CD4-positive, alpha-beta memory T cell (primary cell): ENCODE measurements around the gene AKAP7. TPM values are rescaled to one million over a fixed set of nuclear protein-coding genes. Genes with fewer than 3 reads are reported as not detected.

Experiments used
- CTCF ChIA-PET: fragments of 350-600 bp; sonication (Branson Sonifier 250); formaldehyde crosslinking; loops from one replicate; lab custom pipeline; 2021; ENCODE audit warnings: inconsistent platforms; ENCODE audit not compliant: partially characterized antibody; lab: Charles Lee
- POLR2A ChIA-PET: fragments of 350-600 bp; sonication (Branson Sonifier 250); formaldehyde crosslinking; loops from one replicate; lab custom pipeline; 2021; ENCODE audit not compliant: partially characterized antibody; lab: Charles Lee
- DNase-seq, 5 donors: peaks; one replicate each; pipeline versions ENCODE4 v3.0.0 to v3.0.0-alpha.2; 2020 to 2022; ENCODE audit warnings: mixed read lengths in 1 of 5
- H3K27ac ChIP-seq: one replicate; pipeline ENCODE4 v1.7.0; 2013; ENCODE audit warnings: low read depth, low read length
- H3K27me3 ChIP-seq: 2 replicates; pipeline ENCODE4 v1.7.0; 2013; ENCODE audit warnings: mild to moderate bottlenecking, low read length, moderate library complexity; ENCODE audit not compliant: insufficient read depth
- H3K36me3 ChIP-seq: 2 replicates; pipeline ENCODE4 v1.7.0; 2013; ENCODE audit warnings: mild to moderate bottlenecking, low read length, moderate library complexity; ENCODE audit not compliant: insufficient read depth
- H3K4me1 ChIP-seq: 2 replicates; pipeline ENCODE4 v1.7.0; 2013; ENCODE audit warnings: mild to moderate bottlenecking, low read length, moderate library complexity; ENCODE audit not compliant: insufficient read depth
- H3K4me3 ChIP-seq, 2 donors: one replicate each; pipeline ENCODE4 v1.7.0; 2013; ENCODE audit warnings: low read length in 2 of 2, mild to moderate bottlenecking in 1 of 2
- H3K9me3 ChIP-seq, 2 donors: one replicate each; pipeline ENCODE4 v1.7.0; 2013; ENCODE audit warnings: low read length in 2 of 2, control low read depth in 1 of 2; ENCODE audit not compliant: control insufficient read depth in 1 of 2
- H3K27ac Mint-ChIP-seq, 7 donors: one replicate each; pipeline ENCODE4 v1.8.0; 2020 to 2021; ENCODE audit warnings: mixed read lengths in 7 of 7, mild to moderate bottlenecking in 6 of 7, inconsistent platforms in 3 of 7, moderate library complexity in 3 of 7
- H3K27me3 Mint-ChIP-seq, 2 donors: one replicate each; pipeline ENCODE4 v1.8.0; 2020 to 2021; ENCODE audit warnings: mixed read lengths in 2 of 2
- H3K36me3 Mint-ChIP-seq, 2 donors: one replicate each; pipeline ENCODE4 v1.8.0; 2020 to 2021; ENCODE audit warnings: mixed read lengths in 2 of 2, inconsistent platforms in 1 of 2, mild to moderate bottlenecking in 1 of 2
- H3K4me1 Mint-ChIP-seq, 4 donors: one replicate each; pipeline ENCODE4 v1.8.0; 2020 to 2021; ENCODE audit warnings: mixed read lengths in 4 of 4, mild to moderate bottlenecking in 1 of 4
- H3K4me3 Mint-ChIP-seq, 8 donors: one replicate each; pipeline ENCODE4 v1.8.0; 2020 to 2021; ENCODE audit warnings: mixed read lengths in 8 of 8, mild to moderate bottlenecking in 7 of 8, moderate library complexity in 6 of 8, inconsistent platforms in 3 of 8
- H3K9me3 Mint-ChIP-seq, 8 donors: one replicate each; pipeline ENCODE4 v1.8.0; 2020 to 2021; ENCODE audit warnings: mixed read lengths in 8 of 8, mild to moderate bottlenecking in 5 of 8, inconsistent platforms in 3 of 8, moderate library complexity in 1 of 8
- intact Hi-C: fragments of 100-400 bp; cut with micrococcal nuclease; formaldehyde crosslinking; loops from one replicate; pipeline ENCODE4 v1.15.1; 2023
- polyA plus RNA-seq, 2 donors: library from polyadenylated mRNA; unstranded; fragments of 300-500 nt; fragmentation: Illumina TruSeq; gene quantifications; one replicate each; pipeline ENCODE4 v1.2.3, GENCODE V29; 2021
- total RNA-seq, 2 experiments: library from RNA; stranded (reverse); gene quantifications; one replicate each; pipeline ENCODE4 v1.2.3, GENCODE V29; 2021

The AKAP7 gene
- total and polyA plus RNA-seq, 4 experiments from 2014 or later, result 14.5 to 19.0 (median 15.8) TPM

DNA sequence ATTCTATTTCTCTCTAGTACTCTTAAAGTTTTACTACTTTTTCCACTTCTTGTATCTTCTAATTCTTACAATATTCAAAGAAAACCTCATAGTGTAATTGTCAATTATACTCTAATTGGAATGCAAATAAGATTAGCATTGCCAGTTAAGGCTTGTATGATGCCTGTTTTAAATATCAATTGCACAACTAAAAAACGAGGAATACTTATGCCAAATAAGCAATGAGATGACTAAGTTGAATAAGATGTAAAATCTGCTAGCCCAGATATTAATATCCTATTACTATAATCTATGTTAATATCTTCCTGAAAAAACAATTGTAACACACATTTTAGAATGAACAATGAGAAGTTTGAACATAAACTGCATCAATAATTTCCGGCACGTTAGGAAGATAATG lies 13.3 kb upstream of the AKAP7 start:
- peaks cover 3 to 9% of the 10 kb centered on the region in 2 donors for H3K27me3 Mint-ChIP-seq
- H3K27me3 ChIP-seq, result no peaks in the 10 kb centered on the region
- ChIA-PET POLR2A (no interaction called here), CTCF (interaction anchor here (1.3 to 14.8 kb wide), 3 partner anchors 61 to 411 kb away, joined by 3 to 213 read pairs (median 5); no protein-coding TSS in a partner anchor)
- no peaks in the 10 kb centered on the region for H3K36me3 Mint-ChIP-seq
- no peaks in the 10 kb centered on the region for H3K4me1 ChIP-seq
- H3K4me3 ChIP-seq, result no peak overlapping the region
- no peaks in the 10 kb centered on the region for H3K9me3 Mint-ChIP-seq
- no peaks in the 10 kb centered on the region for H3K9me3 ChIP-seq
- H3K27ac ChIP-seq, result no peak overlapping the region
- no peak overlapping the region for H3K27ac Mint-ChIP-seq
- H3K4me1 Mint-ChIP-seq, result no peaks in the 10 kb centered on the region
- intact Hi-C loops, result no loop called here
- H3K4me3 Mint-ChIP-seq, result no peak overlapping the region
- DNase-seq, result no peak
- H3K36me3 ChIP-seq, result no peaks in the 10 kb centered on the region

DNA sequence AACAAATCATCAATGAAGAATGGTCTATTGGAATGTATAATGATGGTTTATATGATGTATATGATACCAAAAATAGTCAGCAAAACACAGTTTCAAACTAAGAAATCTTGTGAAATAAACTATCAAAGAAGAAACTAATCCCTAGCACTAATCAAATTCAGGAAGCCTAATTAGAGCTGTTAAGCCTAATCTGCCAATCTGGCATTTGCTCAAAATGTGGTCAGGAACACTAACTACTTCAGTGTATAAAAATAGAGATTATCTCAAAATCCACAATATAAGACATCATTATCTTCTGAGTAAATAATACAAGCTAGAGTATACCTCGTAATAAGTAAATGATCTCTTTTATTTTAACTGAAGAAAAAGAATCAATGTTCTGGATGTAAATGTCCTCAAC lies 12.8 kb upstream of the AKAP7 start:
- intact Hi-C loops, result no loop called here
- POLR2A ChIA-PET, result no interaction called here

GRCh38 chr6:131124336-131125071 lies 10.8 kb upstream of the AKAP7 start:
- H3K4me3 Mint-ChIP-seq, result no peak overlapping the region
- Histone ChIP-seq H3K4me3 (no peak overlapping the region), H3K27ac (no peak overlapping the region), H3K36me3 (no peaks in the 10 kb centered on the region), H3K4me1 (no peaks in the 10 kb centered on the region), H3K9me3 (no peaks in the 10 kb centered on the region), H3K27me3 (no peaks in the 10 kb centered on the region)
- intact Hi-C loops, result no loop called here
- no peaks in the 10 kb centered on the region for H3K4me1 Mint-ChIP-seq
- H3K27me3 Mint-ChIP-seq, result peaks cover 6 to 12% of the 10 kb centered on the region in 2 donors
- no peak for DNase-seq
- H3K9me3 Mint-ChIP-seq, result no peaks in the 10 kb centered on the region
- no peaks in the 10 kb centered on the region for H3K36me3 Mint-ChIP-seq
- CTCF ChIA-PET, result no interaction called here
- POLR2A ChIA-PET, result no interaction called here
- H3K27ac Mint-ChIP-seq, result no peak overlapping the region

More for the DNA sequence above, 12.8 kb upstream of the AKAP7 start:
- Mint-ChIP-seq H3K36me3 (no peaks in the 10 kb centered on the region), H3K27me3 (peaks cover 3 to 9% of the 10 kb centered on the region in 2 donors), H3K4me3 (no peak overlapping the region), H3K9me3 (no peaks in the 10 kb centered on the region), H3K27ac (no peak overlapping the region), H3K4me1 (no peaks in the 10 kb centered on the region)
- no peaks in the 10 kb centered on the region for H3K36me3 ChIP-seq
- DNase-seq, result no peak
- no peaks in the 10 kb centered on the region for H3K4me1 ChIP-seq
- no peak overlapping the region for H3K27ac ChIP-seq
- no peak overlapping the region for H3K4me3 ChIP-seq
- no peaks in the 10 kb centered on the region for H3K9me3 ChIP-seq
- H3K27me3 ChIP-seq, result no peaks in the 10 kb centered on the region
- CTCF ChIA-PET, result interaction anchor here (0.8 to 14.8 kb wide), 3 partner anchors 60 to 506 kb away, joined by 3 to 213 read pairs (median 3); no protein-coding TSS in a partner anchor

DNA sequence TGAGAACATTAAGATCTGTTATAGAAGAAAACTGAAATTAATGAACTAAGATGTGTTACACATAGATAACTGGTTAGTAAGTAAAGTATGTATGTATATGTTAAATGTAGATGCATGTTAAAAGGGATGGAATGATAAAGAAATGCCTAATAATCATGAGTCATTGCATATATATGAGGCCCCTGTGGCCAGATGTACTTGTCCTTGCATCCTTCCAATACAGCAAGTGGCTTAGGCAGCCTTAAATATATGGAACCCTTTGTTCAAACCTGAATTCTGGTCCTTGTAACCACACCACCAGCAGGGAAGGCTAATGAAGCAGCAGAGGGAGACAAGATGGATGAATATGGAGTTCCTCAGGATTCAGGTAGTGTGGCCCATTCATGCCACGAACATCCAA lies 9.8 kb upstream of the AKAP7 start:
- intact Hi-C loops, result no loop called here
- ChIA-PET POLR2A (no interaction called here), CTCF (no interaction called here)
- H3K4me1 ChIP-seq, result no peaks in the 10 kb centered on the region
- no peaks in the 10 kb centered on the region for H3K4me1 Mint-ChIP-seq
- no peaks in the 10 kb centered on the region for H3K36me3 ChIP-seq
- no peaks in the 10 kb centered on the region for H3K36me3 Mint-ChIP-seq
- peaks cover 6 to 12% of the 10 kb centered on the region in 2 donors for H3K27me3 Mint-ChIP-seq
- H3K9me3 ChIP-seq, result no peaks in the 10 kb centered on the region
- H3K9me3 Mint-ChIP-seq, result no peaks in the 10 kb centered on the region
- no peak overlapping the region for H3K27ac ChIP-seq
- H3K27me3 ChIP-seq, result no peaks in the 10 kb centered on the region
- no peak overlapping the region for H3K4me3 Mint-ChIP-seq
- no peak overlapping the region for H3K27ac Mint-ChIP-seq
- DNase-seq, result no peak
- no peak overlapping the region for H3K4me3 ChIP-seq

- H3K9me3 Mint-ChIP-seq, result no peaks in the 10 kb centered on the region
- peaks cover 0 to under 1% of the 10 kb centered on the region in 2 donors for H3K36me3 Mint-ChIP-seq
- ChIA-PET POLR2A (interaction anchor here (0.5 kb wide), 1 partner anchor 226 kb away, joined by 3 read pairs; no protein-coding TSS in a partner anchor), CTCF (interaction anchor here (0.7 to 1.9 kb wide), 3 partner anchors 10 to 245 kb away, joined by 3 to 4 read pairs (median 3); no protein-coding TSS in a partner anchor)
- H3K4me3 Mint-ChIP-seq, result no peak overlapping the region
- H3K27ac Mint-ChIP-seq, result no peak overlapping the region
- Histone ChIP-seq H3K9me3 (no peaks in the 10 kb centered on the region), H3K27ac (no peak overlapping the region), H3K36me3 (no peaks in the 10 kb centered on the region), H3K4me3 (no peak overlapping the region), H3K4me1 (peaks cover 7% of the 10 kb centered on the region), H3K27me3 (no peaks in the 10 kb centered on the region)
- DNase-seq, result no peak
- intact Hi-C loops, result no loop called here
- H3K4me1 Mint-ChIP-seq, result peaks cover under 1 to 4% (median 3%) of the 10 kb centered on the region in 4 donors
- H3K27me3 Mint-ChIP-seq, result peaks cover 5 to 7% of the 10 kb centered on the region in 2 donors
Observed at GRCh38 chr6:131129689-131130553, 5.3 kb upstream of the AKAP7 start.

DNA sequence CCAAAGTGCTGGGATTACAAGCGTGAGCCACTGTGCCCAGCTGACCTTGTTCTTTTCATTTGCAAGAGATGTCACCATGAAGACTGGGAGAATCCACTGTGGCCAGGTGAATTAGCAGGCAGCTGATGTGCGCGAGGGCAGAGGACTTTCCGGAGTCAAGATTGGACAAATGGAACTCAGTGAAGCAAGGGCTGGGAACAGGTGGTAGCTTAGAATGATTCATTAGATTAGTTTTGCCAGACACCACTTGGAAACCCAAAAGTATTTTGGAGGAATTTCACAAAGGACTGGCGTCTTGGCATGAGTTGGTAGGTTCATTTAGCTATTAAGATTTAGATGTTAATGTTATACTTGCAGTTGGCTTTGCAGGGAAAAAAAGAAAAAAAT lies 4.7 kb upstream of the AKAP7 start:
- Mint-ChIP-seq H3K4me3 (no peak overlapping the region), H3K9me3 (no peaks in the 10 kb centered on the region), H3K27ac (no peak overlapping the region), H3K4me1 (peaks cover 2 to 6% (median 5%) of the 10 kb centered on the region in 4 donors), H3K27me3 (peaks cover 5 to 7% of the 10 kb centered on the region in 2 donors), H3K36me3 (peaks cover 0 to 2% of the 10 kb centered on the region in 2 donors)
- Histone ChIP-seq H3K27me3 (no peaks in the 10 kb centered on the region), H3K4me3 (no peak overlapping the region), H3K9me3 (no peaks in the 10 kb centered on the region), H3K4me1 (peaks cover 9% of the 10 kb centered on the region), H3K36me3 (no peaks in the 10 kb centered on the region), H3K27ac (no peak overlapping the region)
- no peak for DNase-seq
- intact Hi-C loops, result no loop called here
- ChIA-PET POLR2A (no interaction called here), CTCF (interaction anchor here (0.6 kb wide), 1 partner anchor 497 kb away, joined by 3 read pairs; no protein-coding TSS in a partner anchor)

GRCh38 chr6:131132360-131132759 lies 2.9 kb upstream of the AKAP7 start:
- Histone ChIP-seq H3K9me3 (no peaks in the 10 kb centered on the region), H3K27me3 (no peaks in the 10 kb centered on the region), H3K4me3 (no peak overlapping the region), H3K4me1 (peaks cover 17% of the 10 kb centered on the region), H3K27ac (no peak overlapping the region), H3K36me3 (no peaks in the 10 kb centered on the region)
- CTCF ChIA-PET, result no interaction called here
- Mint-ChIP-seq H3K4me3 (no peak overlapping the region), H3K4me1 (peaks cover 8 to 15% (median 14%) of the 10 kb centered on the region in 4 donors), H3K27ac (no peak overlapping the region), H3K9me3 (no peaks in the 10 kb centered on the region), H3K36me3 (peaks cover 0 to 5% of the 10 kb centered on the region in 2 donors), H3K27me3 (peaks cover 5 to 8% of the 10 kb centered on the region in 2 donors)
- POLR2A ChIA-PET, result no interaction called here
- intact Hi-C loops, result no loop called here
- DNase-seq, result no peak
